AG09309 (cell line): ENCODE data around the gene TIMP2.

Experiments
- DNase-seq: peaks from one replicate; pipeline ENCODE4 v3.0.0-alpha.2; 2010; ENCODE audit warnings: low read depth
- H3K4me3 ChIP-seq: 2 replicates; pipeline ENCODE4 v1.5.1; 2011; ENCODE audit warnings: mild to moderate bottlenecking, low read depth, low read length, moderate library complexity; ENCODE audit not compliant: control insufficient read depth
- TF ChIP-seq, protein P1 (sequence below): IDR thresholded peaks from 2 replicates; pipeline ENCODE4 v1.5.1; 2011; ENCODE audit warnings: mild to moderate bottlenecking, low read depth, low read length, inconsistent platforms; ENCODE audit not compliant: insufficient read depth, control insufficient read depth; ENCODE audit errors: missing control alignments

Gene TIMP2

DNA sequence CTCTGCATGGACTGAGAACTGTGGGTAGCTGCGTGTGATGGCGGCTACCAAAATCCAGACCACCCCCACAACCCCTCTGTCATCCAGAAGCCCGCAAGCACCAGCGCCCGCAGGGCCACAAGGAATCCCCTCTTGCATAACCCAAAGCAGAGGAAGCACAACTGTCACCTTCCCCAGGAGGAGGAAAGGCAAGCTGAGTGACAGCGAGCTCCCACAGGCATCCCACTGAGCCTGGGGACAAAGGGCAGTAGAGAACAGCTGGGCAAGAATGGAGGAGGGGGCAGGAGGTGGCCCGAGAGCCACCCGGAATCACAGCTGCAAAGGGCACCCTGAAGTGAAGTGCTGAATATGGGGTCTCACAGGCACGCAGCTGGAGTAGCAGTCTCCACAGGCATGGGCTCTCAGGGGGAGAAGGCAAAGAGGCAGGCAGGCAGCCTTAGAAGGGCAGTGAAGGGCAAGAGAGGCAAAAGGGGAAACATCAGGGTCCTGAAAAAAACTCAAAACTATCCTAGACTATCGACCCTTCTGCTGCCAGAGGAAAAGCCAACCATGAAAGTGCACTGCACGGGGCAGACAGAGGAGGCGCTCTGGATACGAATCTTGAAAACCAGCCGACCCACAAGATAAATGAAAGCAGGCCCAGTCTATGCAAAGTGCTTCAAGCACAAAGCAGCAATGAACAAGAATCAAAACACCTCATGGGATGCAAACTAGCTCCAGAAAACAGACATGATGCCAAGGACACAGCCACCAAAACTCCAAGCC is 101.7 kb downstream of the TIMP2 start:
- no peak for DNase-seq
- H3K4me3 ChIP-seq = no peak overlapping the region
- TF ChIP-seq, protein P1, sequence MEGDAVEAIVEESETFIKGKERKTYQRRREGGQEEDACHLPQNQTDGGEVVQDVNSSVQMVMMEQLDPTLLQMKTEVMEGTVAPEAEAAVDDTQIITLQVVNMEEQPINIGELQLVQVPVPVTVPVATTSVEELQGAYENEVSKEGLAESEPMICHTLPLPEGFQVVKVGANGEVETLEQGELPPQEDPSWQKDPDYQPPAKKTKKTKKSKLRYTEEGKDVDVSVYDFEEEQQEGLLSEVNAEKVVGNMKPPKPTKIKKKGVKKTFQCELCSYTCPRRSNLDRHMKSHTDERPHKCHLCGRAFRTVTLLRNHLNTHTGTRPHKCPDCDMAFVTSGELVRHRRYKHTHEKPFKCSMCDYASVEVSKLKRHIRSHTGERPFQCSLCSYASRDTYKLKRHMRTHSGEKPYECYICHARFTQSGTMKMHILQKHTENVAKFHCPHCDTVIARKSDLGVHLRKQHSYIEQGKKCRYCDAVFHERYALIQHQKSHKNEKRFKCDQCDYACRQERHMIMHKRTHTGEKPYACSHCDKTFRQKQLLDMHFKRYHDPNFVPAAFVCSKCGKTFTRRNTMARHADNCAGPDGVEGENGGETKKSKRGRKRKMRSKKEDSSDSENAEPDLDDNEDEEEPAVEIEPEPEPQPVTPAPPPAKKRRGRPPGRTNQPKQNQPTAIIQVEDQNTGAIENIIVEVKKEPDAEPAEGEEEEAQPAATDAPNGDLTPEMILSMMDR = no peak

DNA sequence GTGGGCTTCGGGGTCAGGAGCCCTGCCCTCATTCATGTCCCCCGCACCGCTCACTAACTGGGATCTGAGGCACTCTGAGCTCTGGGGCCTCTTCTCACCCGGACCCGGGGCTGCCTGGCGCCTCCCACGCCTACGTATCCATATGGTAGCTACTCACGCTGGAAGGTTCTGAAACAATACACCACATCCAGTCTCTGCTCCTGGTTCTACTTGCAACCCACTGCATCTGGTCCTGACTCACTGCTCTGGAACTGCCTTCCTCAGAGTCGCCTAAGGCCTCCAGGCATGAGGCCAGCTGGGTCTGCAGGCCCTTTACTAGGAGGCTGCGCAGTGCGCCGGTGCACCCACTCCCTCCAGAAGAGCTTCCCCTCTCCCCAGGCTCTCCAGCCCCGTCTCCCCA is 102.6 kb downstream of the TIMP2 start:
- TF ChIP-seq, protein P1 = no peak
- peak; percentile 94 for DNase-seq
- peak overlapping the region; percentile 12; the same call in 1 of the 2 replicates for H3K4me3 ChIP-seq

DNA sequence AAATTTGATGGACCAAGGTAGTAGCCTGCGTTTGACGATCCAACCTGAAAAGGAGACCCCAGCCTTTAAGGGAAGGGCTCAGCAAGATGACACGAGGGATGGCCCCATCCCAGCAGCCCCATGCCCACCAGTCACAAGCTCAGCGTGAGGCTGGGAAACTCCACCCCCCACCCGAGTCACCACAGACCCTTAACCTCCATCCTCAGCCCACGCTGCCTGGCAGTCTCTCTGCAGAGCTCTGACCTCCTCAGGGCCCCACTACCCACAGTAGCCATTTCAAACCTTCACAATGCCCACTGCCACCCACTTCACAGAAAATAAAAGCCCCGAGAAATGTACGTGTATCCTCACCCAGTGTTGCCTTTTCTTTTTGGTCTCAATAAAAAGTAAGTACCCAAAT is 103.2 kb downstream of the TIMP2 start:
- TF ChIP-seq, protein P1 = no peak

DNA sequence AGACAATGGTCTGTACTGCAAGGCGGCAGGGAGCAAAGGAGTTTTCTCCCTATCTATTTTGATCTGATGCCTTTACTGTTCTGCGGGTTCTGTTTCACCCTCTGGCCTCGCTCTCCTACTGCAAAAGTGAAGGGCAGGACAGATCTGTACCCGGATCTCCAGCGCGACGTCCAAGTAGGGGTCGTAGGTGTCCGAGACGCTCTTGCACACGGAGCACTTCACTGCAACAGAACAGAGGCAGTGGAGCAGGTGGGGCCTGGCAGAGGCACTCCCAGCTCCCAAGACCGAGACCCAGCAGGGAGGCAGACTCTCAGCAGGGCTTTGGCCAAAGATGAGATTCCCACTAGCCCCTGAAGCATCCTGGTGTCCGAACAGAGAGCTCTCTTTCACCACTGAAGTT is 104.3 kb downstream of the TIMP2 start:
- H3K4me3 ChIP-seq = no peak overlapping the region
- no peak for DNase-seq
- TF ChIP-seq, protein P1 = no peak

More for the DNA sequence above, 103.2 kb downstream of the TIMP2 start:
- H3K4me3 ChIP-seq = no peak overlapping the region
- no peak for DNase-seq

DNA sequence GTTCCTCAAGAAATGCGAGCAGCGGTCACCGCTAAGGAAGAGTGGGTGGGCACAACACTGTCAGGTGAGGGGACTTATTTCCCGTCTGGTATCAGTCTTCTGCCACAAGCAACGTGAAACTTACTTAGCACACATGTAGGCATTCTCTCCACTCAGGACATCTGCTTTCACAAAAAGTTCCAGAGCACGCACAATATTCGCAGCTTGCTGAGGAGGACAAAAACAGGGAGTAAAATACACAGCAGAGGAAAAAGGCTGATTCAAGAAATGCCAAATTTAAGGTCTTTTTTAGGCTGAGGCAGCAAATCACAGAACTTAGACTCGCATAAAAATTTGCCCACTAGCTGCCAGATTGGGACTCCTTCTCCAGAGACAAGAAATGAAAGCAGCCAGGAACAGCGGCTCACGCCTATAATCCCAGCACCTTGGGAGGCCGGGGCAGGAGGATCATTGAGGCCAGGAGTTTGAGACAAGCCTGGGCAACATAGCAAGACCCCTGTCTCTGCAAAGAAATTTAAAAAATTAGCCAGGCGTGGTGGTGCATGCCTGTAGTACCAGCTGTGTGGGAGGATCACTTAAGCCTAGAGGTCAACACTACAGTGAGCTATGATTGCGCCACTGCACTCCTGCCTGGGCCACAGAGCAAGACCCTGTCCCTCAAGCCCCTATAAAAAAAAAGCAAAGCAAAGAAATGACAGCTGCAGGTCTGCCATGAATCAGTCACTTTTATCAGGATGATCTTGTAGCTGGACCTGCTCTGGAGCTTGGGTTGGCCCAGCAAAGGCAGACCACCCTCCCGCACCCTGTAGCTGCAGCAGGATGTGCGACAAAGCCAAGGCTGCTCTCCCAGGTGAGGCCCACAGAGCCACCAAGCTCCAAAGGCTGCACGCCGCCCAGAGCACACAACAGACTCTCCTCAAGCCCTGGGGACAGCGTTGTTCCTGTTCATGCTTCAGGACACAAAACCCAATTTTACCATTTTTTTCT is 105.1 kb downstream of the TIMP2 start:
- H3K4me3 ChIP-seq = no peak overlapping the region
- no peak for DNase-seq

DNA sequence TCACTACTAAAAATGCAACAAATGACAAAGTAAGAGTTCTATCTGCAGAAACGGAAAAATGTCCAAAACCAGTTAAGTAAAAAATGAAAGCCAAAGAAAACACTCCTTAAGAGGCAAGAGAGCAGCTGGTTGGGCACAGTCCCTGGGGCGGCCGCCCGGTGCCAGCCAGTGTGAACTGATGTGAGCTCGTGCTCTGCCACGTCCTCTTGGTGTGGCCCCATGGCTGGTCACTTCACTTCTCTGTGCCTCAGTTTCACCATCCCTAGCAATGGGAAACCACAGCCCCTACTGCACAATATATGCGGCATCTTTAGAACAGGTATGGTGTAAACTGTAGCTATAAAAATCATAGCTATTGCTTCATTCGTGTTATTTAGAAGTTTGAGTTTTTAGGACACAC is 105.8 kb downstream of the TIMP2 start:
- TF ChIP-seq, protein P1 = no peak
- no peak for DNase-seq
- no peak overlapping the region for H3K4me3 ChIP-seq

More for the DNA sequence above, 105.1 kb downstream of the TIMP2 start:
- TF ChIP-seq, protein P1 = no peak
